Testis (tissue), 2 donors: ENCODE data around the gene KRTAP9-6.

Source experiments
- POLR2A ChIP-seq: fragments of 450-650 bp; IDR thresholded peaks from one replicate; pipeline ENCODE4 v1.6.1; 2017; ENCODE audit warnings: antibody characterized with exemption, mild to moderate bottlenecking, moderate library complexity
- TF ChIP-seq, protein P1 (sequence below), 3 experiments: fragments of 450-650 bp in 2 of 3; fragments of 200-600 bp in 1 of 3; sonication (generic) in 1 of 3; IDR thresholded peaks; one replicate each; pipeline ENCODE4 v1.5.1; 2016 to 2019; ENCODE audit warnings: antibody characterized with exemption in 3 of 3, mild to moderate bottlenecking in 2 of 3, moderate library complexity in 1 of 3

- no peak for TF ChIP-seq POLR2A
- TF ChIP-seq, protein P1, sequence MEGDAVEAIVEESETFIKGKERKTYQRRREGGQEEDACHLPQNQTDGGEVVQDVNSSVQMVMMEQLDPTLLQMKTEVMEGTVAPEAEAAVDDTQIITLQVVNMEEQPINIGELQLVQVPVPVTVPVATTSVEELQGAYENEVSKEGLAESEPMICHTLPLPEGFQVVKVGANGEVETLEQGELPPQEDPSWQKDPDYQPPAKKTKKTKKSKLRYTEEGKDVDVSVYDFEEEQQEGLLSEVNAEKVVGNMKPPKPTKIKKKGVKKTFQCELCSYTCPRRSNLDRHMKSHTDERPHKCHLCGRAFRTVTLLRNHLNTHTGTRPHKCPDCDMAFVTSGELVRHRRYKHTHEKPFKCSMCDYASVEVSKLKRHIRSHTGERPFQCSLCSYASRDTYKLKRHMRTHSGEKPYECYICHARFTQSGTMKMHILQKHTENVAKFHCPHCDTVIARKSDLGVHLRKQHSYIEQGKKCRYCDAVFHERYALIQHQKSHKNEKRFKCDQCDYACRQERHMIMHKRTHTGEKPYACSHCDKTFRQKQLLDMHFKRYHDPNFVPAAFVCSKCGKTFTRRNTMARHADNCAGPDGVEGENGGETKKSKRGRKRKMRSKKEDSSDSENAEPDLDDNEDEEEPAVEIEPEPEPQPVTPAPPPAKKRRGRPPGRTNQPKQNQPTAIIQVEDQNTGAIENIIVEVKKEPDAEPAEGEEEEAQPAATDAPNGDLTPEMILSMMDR (IDR thresholded peaks at IDR 0.05) = no peak
Measured at GRCh38 chr17:41308918-41309359, 43.8 kb downstream of the KRTAP9-6 start, which contains the start of gene KRTAP16-1.
